ENCODE measurements around the gene MSANTD2.

DNA sequence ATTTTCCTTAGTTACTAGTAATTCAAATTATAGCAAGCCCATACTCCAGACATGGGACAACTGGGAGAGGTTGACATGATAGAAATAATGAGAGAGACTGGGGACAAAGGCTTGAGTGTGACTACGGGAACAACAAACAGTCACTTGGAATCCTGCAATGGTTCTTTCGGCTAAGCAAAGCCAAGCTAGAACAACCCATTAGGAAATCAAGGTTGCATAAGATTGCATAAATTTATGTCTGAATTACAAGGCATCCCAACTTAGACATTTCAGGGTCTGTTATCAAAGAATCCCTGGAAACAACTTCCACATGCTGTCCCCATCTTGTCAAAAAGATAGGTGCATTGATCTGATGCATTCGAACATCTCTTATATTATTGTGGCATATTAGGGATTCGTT, 70.6 kb downstream of the MSANTD2 start:
- TF ChIP-seq, protein P1, sequence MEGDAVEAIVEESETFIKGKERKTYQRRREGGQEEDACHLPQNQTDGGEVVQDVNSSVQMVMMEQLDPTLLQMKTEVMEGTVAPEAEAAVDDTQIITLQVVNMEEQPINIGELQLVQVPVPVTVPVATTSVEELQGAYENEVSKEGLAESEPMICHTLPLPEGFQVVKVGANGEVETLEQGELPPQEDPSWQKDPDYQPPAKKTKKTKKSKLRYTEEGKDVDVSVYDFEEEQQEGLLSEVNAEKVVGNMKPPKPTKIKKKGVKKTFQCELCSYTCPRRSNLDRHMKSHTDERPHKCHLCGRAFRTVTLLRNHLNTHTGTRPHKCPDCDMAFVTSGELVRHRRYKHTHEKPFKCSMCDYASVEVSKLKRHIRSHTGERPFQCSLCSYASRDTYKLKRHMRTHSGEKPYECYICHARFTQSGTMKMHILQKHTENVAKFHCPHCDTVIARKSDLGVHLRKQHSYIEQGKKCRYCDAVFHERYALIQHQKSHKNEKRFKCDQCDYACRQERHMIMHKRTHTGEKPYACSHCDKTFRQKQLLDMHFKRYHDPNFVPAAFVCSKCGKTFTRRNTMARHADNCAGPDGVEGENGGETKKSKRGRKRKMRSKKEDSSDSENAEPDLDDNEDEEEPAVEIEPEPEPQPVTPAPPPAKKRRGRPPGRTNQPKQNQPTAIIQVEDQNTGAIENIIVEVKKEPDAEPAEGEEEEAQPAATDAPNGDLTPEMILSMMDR (IDR thresholded peaks at IDR 0.05; ENCODE audit: low read depth, low read length, poor library complexity, severe bottlenecking): no peak
- TF ChIP-seq EZH2phosphoT487 (IDR thresholded peaks at IDR 0.05; ENCODE audit: borderline replicate concordance, low read length): no peak

All from DOHH2 (cell line).